K562 (cell line): ENCODE data around the gene IGFBP4. TPM values are rescaled to one million over a fixed set of nuclear protein-coding genes. Genes with fewer than 3 reads are reported as not detected.

Experiments
- BMI1 ChIP-seq: fragments of 150-350 bp; IDR thresholded peaks from 2 replicates; pipeline ENCODE4 v1.6.1; 2014; ENCODE audit warnings: low read length
- C11orf30 ChIP-seq: fragments of 450-650 bp; IDR thresholded peaks from 2 replicates; pipeline ENCODE4 v1.6.1; 2016; ENCODE audit warnings: low read depth, mild to moderate bottlenecking
- CBFA2T3 ChIP-seq: fragments of 450-650 bp; IDR thresholded peaks from 2 replicates; pipeline ENCODE4 v1.6.1; 2017
- CREM ChIP-seq: IDR thresholded peaks from 2 replicates; pipeline ENCODE4 v1.6.1; 2014; ENCODE audit warnings: antibody characterized with exemption, low read depth
- CTBP1 ChIP-seq: fragments of 450-650 bp; IDR thresholded peaks from 2 replicates; pipeline ENCODE4 v1.6.1; 2016; ENCODE audit warnings: borderline replicate concordance
- FOXJ3 ChIP-seq: sonication (generic); formaldehyde crosslinking; IDR thresholded peaks from 2 replicates; pipeline ENCODE4 v1.4.0; 2020; ENCODE audit warnings: mild to moderate bottlenecking, missing genetic modification reagents
- GTF2A2 ChIP-seq: IDR thresholded peaks from 2 replicates; pipeline ENCODE4 v1.6.1; 2016; ENCODE audit warnings: mild to moderate bottlenecking, missing genetic modification characterization, missing compliant biosample characterization
- LCOR ChIP-seq: sonication (generic); formaldehyde crosslinking; IDR thresholded peaks from 2 replicates; pipeline ENCODE4 v1.8.0; 2022; ENCODE audit warnings: mild to moderate bottlenecking, missing genetic modification reagents
- MCM7 ChIP-seq, 2 experiments: fragments of 450-650 bp; IDR thresholded peaks; 2 replicates each; pipeline ENCODE4 v1.6.1; 2016 to 2018
- MTA3 ChIP-seq: fragments of 450-650 bp; formaldehyde crosslinking; IDR thresholded peaks from 2 replicates; pipeline ENCODE4 v1.6.1; 2017; ENCODE audit warnings: mild to moderate bottlenecking, borderline replicate concordance
- NCOA2 ChIP-seq, 2 experiments: fragments of 450-650 bp; IDR thresholded peaks; 2 replicates each; pipeline ENCODE4 v1.6.1; 2018; ENCODE audit warnings: mild to moderate bottlenecking in 2 of 2, moderate library complexity in 1 of 2; ENCODE audit not compliant: partially characterized antibody in 2 of 2
- NCOA4 ChIP-seq: fragments of 450-650 bp; IDR thresholded peaks from 2 replicates; pipeline ENCODE4 v1.6.1; 2018; ENCODE audit warnings: mild to moderate bottlenecking; ENCODE audit not compliant: partially characterized antibody
- NFE2 ChIP-seq: IDR thresholded peaks from 2 replicates; pipeline ENCODE4 v1.6.1; 2014; ENCODE audit warnings: antibody characterized with exemption, low read depth
- SRSF1 ChIP-seq: fragments of 200-400 bp; formaldehyde crosslinking; IDR thresholded peaks from 2 replicates; pipeline ENCODE4 v1.6.1; 2017; ENCODE audit warnings: mild to moderate bottlenecking, low read depth, low read length, moderate library complexity
- TBL1XR1 ChIP-seq, 2 experiments: IDR thresholded peaks; 2 replicates each; pipeline ENCODE4 v1.6.1; 2012; ENCODE audit warnings: improper control_type of control experiment in 2 of 2, low read length in 2 of 2, mild to moderate bottlenecking in 1 of 2
- TFAM ChIP-seq: fragments of 250-450 bp; sonication (Bioruptor Pico); conservative IDR thresholded peaks from 2 replicates; pipeline ENCODE4 v1.5.0; 2021; ENCODE audit warnings: mild to moderate bottlenecking, moderate library complexity
- XRCC3 ChIP-seq: fragments of 450-650 bp; IDR thresholded peaks from 2 replicates; pipeline ENCODE4 v1.6.1; 2017; ENCODE audit warnings: mild to moderate bottlenecking, moderate library complexity
- ZNF121 ChIP-seq: sonication (generic); formaldehyde crosslinking; conservative IDR thresholded peaks from 2 replicates; pipeline ENCODE4 v1.8.0; 2022; ENCODE audit warnings: missing genetic modification reagents
- ZNF212 ChIP-seq: fragments of 450-650 bp; formaldehyde crosslinking; IDR thresholded peaks from 2 replicates; pipeline ENCODE4 v1.4.0; 2020; ENCODE audit warnings: mild to moderate bottlenecking
- polyA plus RNA-seq, 8 experiments: library from polyadenylated mRNA; depleted of rRNA in 4 of 8; stranded (reverse) in 5 of 8; unstranded in 3 of 8; fragments of >200 nt; fragmentation: Nextera tagmentation in 2 of 8; fragmentation: Illumina TruSeq in 1 of 8; extraction: Ambion mirVana in 2 of 8; extraction: Trizol in 1 of 8; gene quantifications; 2 replicates each; pipeline versions ENCODE4 v1.2.1 to v1.2.3, GENCODE V29; 2011 to 2014; ENCODE audit warnings: inconsistent platforms in 1 of 8, missing spikeins in 1 of 8
- total RNA-seq, 7 experiments: library from RNA; depleted of rRNA in 6 of 7; stranded (reverse); fragments of >200 nt in 6 of 7; fragmentation: Illumina TruSeq in 2 of 7; extraction: Trizol in 2 of 7; gene quantifications; 2 replicates each; pipeline versions ENCODE4 v1.2.1 to v1.2.3, GENCODE V29; 2011 to 2021; ENCODE audit warnings: low replicate concordance in 1 of 7
- TF ChIP-seq, protein P1 (sequence below): sonication (generic); formaldehyde crosslinking; IDR thresholded peaks from 2 replicates; pipeline ENCODE4 v1.8.1; 2023; ENCODE audit warnings: mild to moderate bottlenecking, missing genetic modification reagents
- TF ChIP-seq, protein P2 (sequence below): sonication (generic); formaldehyde crosslinking; IDR thresholded peaks from 2 replicates; pipeline ENCODE4 v1.8.1; 2023; ENCODE audit warnings: missing genetic modification reagents, mild to moderate bottlenecking, borderline replicate concordance
- TF ChIP-seq, protein P3 (sequence below), 3 experiments: fragments of 200-800 bp in 1 of 3; sonication (Bioruptor generic) in 1 of 3; sonication (generic) in 1 of 3; formaldehyde crosslinking in 1 of 3; IDR thresholded peaks; 2 replicates each; pipeline versions ENCODE4 v1.6.1 to v1.8.0; 2016 to 2022; ENCODE audit warnings: mild to moderate bottlenecking in 2 of 3, missing compliant biosample characterization in 2 of 3, missing genetic modification characterization in 2 of 3, missing genetic modification reagents in 1 of 3
- TF ChIP-seq, protein P4 (sequence below): fragments of 250-450 bp; sonication (Bioruptor Pico); IDR thresholded peaks from 2 replicates; pipeline ENCODE4 v1.8.0; 2021; ENCODE audit warnings: moderate library complexity, mild to moderate bottlenecking, inconsistent platforms

IGFBP4 gene
- total and polyA plus RNA-seq, 9 of the 15 experiments (the other 6 are each of a cell fraction or from before 2014, with no cell fraction given): 8.8 to 99.8 (median 18.6) TPM

DNA sequence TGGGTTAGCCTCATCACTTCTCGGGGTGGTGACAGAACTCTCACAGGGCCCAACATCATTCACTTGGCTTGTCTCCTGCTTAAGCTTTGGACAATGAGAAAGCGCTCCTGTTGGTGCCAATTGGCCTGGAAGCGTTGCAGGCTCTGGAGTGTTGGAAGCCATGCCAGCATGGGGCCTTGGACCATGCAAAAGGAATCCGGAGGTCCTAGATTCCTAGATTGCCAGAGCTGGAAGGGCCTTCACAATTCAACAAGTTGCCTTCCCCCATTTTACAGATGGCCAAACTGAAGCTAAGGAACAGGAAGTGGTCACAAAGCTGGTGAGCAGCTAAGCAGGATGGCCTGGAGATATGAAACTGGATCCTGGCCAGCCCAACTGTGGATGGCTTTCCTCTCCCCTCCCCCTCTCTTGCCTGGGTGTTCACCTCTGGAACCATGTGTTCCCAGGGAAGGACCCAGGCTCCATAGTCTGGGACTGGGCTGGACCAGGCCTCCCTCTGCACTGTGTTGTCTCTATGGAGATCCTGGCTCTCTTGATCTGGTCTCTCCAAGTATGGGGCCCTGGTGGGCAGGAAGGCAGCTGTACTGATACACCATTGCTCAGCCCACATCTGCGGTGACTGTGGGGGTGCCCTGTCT lies 6.0 kb upstream of the IGFBP4 start (continued):
- TF ChIP-seq, protein P1, sequence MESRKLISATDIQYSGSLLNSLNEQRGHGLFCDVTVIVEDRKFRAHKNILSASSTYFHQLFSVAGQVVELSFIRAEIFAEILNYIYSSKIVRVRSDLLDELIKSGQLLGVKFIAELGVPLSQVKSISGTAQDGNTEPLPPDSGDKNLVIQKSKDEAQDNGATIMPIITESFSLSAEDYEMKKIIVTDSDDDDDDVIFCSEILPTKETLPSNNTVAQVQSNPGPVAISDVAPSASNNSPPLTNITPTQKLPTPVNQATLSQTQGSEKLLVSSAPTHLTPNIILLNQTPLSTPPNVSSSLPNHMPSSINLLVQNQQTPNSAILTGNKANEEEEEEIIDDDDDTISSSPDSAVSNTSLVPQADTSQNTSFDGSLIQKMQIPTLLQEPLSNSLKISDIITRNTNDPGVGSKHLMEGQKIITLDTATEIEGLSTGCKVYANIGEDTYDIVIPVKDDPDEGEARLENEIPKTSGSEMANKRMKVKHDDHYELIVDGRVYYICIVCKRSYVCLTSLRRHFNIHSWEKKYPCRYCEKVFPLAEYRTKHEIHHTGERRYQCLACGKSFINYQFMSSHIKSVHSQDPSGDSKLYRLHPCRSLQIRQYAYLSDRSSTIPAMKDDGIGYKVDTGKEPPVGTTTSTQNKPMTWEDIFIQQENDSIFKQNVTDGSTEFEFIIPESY (CRISPR knock-in tag): no peak
- TF ChIP-seq MCM7 (IDR thresholded peaks at IDR 0.05) (no peak), MTA3 (no peak), TBL1XR1 (IDR thresholded peaks at IDR 0.05; ENCODE audit: low read length in 2 of 2) (no peak), XRCC3 (no peak), C11orf30 (no peak), NFE2 (no peak), BMI1 (no peak), FOXJ3 (CRISPR knock-in tag) (no peak), GTF2A2 (no peak), ZNF212 (no peak), CREM (peak; percentile 59), TFAM (CRISPR knock-in tag) (no peak), CTBP1 (no peak), NCOA2 (IDR thresholded peaks at IDR 0.05; ENCODE audit: partially characterized antibody in 2 of 2) (no peak), CBFA2T3 (peak; percentile 67), LCOR (no peak), ZNF121 (CRISPR knock-in tag) (no peak), NCOA4 (no peak), SRSF1 (no peak)
- TF ChIP-seq, protein P2, sequence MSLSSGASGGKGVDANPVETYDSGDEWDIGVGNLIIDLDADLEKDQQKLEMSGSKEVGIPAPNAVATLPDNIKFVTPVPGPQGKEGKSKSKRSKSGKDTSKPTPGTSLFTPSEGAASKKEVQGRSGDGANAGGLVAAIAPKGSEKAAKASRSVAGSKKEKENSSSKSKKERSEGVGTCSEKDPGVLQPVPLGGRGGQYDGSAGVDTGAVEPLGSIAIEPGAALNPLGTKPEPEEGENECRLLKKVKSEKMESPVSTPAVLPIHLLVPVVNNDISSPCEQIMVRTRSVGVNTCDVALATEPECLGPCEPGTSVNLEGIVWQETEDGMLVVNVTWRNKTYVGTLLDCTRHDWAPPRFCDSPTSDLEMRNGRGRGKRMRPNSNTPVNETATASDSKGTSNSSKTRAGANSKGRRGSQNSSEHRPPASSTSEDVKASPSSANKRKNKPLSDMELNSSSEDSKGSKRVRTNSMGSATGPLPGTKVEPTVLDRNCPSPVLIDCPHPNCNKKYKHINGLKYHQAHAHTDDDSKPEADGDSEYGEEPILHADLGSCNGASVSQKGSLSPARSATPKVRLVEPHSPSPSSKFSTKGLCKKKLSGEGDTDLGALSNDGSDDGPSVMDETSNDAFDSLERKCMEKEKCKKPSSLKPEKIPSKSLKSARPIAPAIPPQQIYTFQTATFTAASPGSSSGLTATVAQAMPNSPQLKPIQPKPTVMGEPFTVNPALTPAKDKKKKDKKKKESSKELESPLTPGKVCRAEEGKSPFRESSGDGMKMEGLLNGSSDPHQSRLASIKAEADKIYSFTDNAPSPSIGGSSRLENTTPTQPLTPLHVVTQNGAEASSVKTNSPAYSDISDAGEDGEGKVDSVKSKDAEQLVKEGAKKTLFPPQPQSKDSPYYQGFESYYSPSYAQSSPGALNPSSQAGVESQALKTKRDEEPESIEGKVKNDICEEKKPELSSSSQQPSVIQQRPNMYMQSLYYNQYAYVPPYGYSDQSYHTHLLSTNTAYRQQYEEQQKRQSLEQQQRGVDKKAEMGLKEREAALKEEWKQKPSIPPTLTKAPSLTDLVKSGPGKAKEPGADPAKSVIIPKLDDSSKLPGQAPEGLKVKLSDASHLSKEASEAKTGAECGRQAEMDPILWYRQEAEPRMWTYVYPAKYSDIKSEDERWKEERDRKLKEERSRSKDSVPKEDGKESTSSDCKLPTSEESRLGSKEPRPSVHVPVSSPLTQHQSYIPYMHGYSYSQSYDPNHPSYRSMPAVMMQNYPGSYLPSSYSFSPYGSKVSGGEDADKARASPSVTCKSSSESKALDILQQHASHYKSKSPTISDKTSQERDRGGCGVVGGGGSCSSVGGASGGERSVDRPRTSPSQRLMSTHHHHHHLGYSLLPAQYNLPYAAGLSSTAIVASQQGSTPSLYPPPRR (CRISPR knock-in tag): no peak
- TF ChIP-seq, protein P3, sequence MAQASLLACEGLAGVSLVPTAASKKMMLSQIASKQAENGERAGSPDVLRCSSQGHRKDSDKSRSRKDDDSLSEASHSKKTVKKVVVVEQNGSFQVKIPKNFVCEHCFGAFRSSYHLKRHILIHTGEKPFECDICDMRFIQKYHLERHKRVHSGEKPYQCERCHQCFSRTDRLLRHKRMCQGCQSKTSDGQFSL (CRISPR knock-in tag; IDR thresholded peaks at IDR 0.05): no peak
- TF ChIP-seq, protein P3 (tag; IDR thresholded peaks at IDR 0.05): no peak; a peak in 1 of 4 replicates
- TF ChIP-seq, protein P4, sequence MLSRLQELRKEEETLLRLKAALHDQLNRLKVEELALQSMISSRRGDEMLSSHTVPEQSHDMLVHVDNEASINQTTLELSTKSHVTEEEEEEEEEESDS (CRISPR knock-in tag): no peak
